NCI-H1417 (cell line): ENCODE data around the gene TNFAIP8L2.

Source experiments
- DNase-seq, 3 experiments: peaks; one replicate each; lab custom pipeline; 2025; lab: John Stamatoyannopoulos, UW

The TNFAIP8L2 gene

DNA sequence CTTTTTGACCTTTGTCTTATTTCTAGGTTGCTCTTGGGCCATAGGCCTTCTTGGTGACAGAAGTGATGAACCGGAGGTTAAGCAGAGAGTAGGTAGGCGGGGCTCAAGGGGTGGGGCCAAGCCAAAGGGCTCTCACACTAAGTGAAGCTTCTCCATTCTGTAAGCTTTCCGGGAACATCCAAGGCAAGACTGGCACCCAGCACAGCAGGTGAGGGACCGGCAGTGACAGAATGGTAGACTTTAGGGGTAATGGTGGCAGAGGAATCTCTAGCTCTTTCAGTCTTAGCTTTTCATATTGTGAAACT is at the start of gene TNFAIP8L2:
TNFAIP8L2 (plus strand) TSS at position 135 of the 305 bp plus-strand sequence. CDS start 2,049 bp downstream, outside the sequence.
- no peak for DNase-seq

DNA sequence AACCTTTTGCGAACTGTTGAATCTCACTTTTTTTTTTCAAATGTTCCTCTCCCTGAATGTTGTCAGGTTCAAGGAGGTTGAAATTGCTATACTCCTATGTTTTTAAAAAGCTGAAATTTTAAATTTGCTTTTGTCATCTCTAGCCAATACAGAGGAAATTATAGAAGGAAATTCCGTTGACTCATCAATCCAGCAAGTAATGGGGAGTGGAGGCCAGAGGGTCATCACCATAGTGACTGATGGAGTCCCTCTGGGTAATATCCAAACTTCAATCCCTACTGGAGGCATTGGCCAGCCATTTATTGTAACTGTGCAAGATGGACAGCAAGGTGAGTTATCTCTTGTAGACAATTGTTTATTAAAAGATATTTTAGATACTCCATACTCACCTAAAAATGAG is 49.6 kb upstream of the TNFAIP8L2 start:
- peak in 1 of 3 experiments; percentile 7 for DNase-seq

DNA sequence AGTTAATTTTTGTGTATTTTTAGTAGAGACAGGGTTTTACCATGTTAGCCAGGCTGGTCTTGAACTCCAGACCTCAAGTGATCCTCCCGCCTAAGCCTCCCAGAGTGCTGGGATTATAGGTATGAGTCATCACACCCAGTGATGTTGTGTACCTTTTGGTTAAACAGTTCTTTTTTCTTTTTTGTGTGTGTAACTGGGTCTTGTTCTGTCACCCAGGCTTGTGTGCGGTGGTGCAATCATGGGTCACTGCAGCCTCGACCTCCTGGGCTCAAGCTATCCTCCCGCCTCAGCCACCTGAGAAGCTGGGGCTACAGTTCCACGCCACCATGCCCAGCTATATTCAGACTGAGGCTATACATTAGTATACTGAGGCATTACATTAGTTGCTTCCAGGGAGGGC is 48.1 kb upstream of the TNFAIP8L2 start:
- no peak for DNase-seq

DNA sequence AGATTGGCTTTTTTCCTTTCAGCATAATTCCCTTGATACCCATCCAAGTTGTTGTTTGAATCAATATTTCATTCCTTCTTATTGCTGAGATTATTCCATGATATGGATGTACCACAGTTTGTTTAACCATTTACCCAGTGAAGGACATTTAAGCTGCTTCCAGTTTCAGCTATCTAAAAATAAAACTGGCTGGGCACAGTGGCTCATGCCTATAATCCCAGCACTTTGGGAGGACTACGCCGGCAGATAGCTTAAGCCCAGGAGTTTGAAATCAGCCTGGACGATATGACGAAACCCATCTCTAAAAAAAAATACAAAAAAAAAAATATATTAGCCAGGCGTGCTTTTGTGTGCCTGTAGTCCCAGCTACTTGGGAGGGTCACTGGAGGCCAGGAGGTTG is 42.6 kb upstream of the TNFAIP8L2 start:
- no peak for DNase-seq

DNA sequence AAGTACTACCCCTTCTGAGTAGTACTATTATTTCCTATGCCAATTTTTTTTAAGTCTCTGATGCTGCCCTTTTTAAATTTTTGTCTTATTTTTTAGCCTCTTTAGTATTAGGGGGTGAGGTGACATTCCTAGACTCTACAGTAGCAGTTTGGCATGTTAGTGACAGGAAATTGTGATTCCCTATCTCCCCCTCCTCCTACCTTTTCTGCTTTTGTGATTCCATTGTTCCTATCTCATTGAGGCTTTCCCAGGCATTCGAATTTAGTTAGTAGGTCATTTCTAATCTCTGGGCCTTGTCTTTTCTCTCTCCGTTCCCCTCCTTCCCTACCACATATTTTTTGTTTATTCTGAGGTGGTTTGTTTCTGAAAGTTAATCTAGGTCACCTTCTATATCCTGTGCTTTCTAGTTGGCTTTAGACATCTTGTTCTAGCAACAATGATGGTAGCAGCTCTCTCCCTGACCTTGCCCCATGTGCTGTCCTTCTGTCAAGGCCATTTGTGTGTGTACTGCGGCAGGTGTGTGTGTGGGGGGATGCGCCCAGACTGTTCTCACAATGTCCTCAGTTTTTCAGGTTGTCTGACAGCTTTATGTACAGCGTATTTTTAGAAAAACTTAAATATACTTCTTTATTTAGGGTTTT is 31.6 kb upstream of the TNFAIP8L2 start:
- no peak for DNase-seq

DNA sequence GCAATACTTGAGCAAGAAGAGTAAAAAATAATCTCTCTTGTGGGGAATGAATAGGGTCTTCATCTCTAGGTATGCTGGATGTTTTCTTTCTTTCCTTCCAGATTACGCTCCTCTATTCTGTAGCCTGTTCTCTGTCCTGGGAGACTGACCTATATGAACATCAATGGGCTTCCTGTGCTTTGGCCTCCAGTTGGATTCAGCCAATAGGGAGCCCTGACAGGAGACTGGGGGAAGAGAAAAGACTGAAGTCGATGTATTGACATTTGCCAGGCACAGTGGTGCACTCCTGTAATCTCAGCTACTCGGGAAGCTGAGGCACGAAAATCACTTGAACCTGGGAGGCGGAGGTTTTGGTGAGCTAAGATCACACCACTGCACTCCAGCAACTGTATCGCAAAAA is 27.6 kb upstream of the TNFAIP8L2 start:
- no peak for DNase-seq

DNA sequence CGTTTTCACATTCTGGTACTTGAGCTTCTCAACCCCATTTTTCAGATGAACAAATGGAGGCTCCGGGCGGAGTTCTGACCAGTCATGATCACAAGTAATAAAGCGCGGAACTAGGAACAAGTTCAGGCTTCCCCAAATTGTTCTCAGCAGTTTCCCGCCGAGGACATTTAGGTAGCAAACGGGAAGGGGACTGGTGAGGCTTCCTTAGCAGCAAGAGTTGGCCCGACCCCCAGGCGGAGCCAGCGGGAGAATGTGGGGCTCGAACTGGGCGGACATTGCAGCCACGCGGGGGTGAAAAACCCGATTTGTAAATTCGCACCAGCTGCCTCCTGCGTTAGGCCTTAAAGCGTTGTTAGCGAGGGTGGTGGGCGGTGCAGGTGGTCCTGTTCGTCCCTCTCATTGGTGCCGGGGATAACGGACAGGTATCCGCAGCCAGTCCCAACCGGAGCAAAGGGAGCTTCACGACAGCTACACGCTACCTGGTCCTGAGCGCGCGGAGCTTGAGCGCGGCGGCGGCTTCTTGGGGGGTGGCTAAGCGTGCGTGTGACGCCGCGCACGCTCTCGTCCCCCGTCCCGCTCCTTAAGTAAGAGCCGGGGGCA is 25.4 kb upstream of the TNFAIP8L2 start:
- DNase-seq, result peak in 1 of 3 experiments; percentile 96

DNA sequence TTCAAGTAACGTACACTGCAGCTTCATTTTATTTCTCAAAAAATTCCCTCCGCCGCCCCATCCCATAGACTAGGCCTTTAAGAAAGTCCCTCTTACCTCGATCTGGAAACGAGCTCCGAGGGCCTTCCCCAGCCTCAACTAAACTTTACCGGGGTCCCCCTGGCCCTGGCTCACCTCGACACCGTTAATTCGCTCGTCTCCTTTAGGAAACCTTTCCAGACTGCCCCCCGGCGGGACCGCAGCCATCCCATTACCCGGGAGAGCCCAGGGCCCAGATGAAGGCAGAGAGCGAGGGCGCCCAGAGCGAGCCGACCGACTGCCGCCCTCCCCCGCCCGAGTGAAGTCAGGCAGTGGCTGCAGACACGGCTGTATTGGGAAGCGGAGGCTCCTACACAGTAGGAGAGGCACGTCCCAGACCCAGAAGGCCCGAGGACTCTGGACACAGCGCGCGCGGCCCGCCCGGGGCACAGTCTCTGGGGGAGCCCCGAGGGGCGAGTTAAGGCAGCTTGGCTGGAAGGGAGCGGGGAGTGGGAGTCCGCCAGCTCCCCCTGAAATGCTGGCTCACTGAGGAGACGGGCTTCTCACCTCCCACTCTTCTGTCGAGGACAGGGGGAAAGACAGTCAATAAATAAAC is 24.6 kb upstream of the TNFAIP8L2 start:
- no peak for DNase-seq

DNA sequence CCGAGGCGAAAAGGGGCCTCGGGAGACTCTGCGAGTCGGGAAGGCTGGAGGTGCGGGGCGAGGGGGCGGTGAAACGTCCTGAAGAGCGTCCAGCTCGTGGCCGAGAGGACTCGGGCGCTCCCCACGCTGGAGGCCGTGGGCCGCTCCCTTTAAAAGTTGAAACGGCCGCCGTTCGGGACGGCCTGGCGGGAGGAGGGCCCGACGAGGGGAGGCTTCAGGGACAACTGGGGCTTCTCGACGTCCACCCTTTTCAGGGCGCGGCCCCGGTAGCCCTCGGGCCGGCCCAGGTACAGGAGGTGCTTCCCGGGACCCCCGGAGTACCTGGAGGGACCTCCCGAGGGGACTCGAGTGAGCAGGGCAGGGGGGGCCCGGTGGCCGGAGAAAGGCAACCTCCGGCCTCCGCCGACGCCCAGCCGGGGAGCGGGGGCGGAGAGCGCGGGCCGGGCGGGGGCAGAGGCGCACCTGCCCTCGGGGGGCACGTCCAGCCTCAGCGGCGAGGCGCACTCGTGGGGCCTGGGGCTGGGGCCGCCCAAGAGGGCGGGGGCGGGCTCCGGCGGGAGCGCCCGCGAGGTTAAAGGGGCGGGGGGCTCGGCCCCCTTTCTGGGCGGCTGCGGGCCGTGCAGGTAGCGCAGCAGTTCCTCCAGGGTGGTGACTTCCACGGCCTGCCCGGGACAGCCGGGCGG is 24.0 kb upstream of the TNFAIP8L2 start:
- no peak for DNase-seq

DNA sequence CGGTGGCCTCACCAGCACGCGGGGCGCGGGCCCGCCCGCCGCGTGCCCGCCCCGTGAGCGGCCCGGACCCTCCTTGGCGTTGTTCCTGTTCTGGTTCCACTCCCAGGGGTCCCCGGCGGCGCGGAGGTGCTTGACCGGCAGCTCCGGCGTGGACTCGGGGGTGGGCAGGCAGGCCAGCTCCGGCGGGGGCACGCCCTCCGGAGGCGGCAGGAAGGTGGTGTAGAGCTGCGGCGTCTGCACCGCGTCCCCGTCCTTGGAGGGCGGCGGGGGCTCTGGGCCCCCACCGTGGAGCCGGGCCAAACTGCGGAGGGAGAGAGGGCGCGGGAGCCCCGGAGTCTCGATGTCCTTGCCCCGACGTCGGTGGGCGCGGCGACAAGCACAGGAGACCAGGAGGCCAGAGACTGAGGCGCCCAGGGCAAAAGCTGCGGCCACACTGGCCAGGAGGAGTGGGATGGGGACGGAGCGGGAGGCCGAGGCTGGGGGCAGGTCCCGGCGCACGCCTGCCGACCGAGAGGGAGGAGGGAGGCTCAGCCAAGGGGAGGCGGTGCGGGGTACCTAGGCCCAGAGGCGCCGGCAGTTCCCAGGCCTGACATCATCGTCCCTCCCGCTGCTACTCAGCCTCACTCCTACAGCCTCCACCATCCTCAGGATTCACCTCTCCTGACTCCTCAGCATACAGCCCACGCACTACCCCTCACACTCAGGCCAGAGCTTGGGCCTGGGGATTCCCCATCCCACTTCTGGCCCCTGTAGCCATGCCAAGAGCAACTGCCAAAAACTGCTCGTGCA is 23.2 kb upstream of the TNFAIP8L2 start:
- DNase-seq, result no peak

DNA sequence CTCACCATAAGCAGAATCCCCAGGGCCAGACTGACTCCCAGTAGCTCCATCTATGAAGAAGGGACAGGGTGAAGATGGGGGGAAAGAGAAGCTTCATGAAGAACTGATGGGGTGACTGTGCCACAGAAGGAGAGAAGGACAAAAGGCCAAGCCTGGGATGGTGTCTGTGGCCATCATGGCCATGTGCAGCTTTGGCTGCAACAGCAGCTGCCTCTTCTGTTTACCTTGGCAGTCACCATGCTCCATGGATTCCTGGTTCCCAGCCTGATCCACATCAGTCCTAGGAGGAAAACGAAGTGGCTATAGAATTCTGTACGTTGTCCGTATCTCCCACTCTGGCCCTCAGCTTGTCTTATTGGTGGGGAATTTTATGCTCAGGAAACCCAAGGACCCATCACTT is 22.1 kb upstream of the TNFAIP8L2 start:
- no peak for DNase-seq

DNA sequence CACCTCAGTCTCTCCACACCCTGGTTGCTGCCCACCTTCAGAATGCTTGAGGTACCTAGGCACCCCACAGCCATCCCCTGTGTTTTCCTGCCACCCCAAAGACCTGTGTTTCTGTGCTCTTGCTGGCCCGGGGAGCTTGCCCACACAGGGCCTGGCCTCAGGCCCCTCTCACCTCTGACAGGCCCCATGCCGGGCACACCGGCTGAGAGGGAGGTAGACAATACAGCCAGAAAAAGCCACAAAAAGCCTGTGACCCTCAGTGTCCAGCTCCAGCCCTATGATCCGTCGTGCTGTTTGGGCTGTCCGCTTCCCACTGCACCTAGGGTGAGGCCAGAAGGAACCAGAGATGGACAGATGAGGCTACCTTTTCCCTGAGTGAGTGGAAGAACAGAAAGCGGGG is 21.5 kb upstream of the TNFAIP8L2 start:
- DNase-seq, result no peak

DNA sequence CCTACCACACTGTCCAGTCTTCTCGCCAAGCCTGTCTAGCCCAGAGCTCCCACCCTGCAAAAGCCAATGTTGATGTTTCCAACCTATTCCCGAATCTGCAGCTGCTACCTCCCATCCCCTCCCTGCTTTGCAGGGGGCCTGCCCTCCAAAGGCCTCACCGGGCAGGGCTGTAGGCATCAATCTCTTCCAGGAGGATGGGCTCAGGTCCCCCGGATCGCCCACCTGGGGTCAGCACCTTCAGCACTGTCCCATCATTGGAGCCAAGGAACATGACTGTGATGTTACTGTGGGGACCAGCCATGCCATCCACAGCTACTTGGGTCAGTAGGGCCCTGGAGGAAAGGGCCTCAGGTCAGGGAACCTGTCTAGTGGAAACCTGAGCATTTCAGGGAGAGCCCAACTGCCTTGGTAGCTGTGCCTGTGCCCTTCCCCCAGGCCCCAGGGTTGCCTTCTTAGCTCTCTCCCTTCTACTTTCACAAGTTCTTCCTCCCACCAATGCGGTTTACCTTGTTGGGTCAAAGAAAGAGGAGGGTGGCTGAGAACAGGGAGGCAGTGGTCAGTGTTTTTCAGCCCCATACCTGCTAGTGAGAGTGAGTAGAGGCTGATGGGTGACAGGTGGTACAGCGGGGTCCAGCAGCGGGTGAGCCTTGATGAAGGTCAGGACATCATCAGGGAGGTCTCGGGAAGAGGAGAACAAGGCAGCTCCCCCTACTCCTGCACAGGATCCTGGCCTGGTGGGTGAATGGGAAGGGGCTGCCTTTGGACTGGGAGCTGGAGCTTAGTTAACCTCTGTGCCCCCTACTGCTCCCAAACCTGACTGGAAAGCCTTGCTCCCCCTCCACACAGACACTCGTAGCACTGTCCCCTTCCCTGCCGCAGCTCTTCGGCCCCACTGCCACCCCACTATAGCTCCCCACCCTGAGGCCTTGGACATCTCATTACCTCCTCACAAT is 20.7 kb upstream of the TNFAIP8L2 start:
- no peak for DNase-seq

DNA sequence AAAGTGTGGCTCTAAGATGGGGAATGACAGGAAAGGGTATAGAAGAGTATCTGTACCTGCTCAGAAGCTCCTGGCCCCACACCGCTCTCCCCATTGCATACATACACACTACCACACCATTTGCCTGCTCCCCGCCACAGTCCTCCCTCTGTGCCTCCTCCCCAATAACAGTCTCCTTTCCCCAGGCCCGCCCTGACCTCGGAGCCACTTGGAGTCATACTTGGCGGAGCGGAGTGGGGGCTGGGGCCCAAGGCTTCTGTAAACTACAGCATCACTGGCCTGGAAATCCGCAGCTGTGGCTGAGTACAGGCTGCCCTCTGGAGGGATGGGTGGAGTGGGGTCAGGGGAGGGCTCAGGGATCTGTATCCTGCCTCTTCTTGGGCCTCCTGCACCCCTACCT is 18.7 kb upstream of the TNFAIP8L2 start:
- DNase-seq, result no peak

DNA sequence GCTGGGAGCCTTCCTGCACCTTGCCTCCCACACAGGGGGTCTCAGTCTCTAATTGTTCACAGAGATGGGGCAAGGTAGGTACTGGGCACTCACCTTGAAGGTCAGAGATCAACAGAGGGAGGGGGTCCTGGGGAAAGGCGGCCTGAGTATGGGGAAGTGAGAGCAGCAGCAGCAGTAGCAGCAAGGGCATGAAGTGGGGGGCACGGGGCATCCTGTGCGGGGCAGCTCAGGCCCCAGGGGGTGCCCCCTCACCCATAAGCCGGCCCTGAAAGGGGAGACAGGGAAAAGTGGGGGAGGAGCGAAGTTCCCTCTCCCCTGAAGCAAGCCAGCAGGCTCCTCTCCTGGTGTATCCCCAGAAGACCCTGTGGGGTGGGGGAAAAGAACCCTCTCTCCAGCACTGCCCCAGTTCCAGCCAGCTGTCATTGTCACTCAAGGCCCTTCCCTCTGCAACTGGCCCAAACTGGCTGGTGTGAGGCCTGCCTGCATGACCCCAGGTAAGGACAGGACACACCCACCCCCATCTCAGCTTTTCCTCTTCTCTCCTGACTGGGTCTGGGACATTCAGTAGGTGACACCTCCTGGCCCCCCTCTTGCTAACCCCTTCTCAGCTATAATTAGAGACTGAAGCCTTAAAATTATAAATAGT is 13.9 kb upstream of the TNFAIP8L2 start:
- DNase-seq, result no peak

DNA sequence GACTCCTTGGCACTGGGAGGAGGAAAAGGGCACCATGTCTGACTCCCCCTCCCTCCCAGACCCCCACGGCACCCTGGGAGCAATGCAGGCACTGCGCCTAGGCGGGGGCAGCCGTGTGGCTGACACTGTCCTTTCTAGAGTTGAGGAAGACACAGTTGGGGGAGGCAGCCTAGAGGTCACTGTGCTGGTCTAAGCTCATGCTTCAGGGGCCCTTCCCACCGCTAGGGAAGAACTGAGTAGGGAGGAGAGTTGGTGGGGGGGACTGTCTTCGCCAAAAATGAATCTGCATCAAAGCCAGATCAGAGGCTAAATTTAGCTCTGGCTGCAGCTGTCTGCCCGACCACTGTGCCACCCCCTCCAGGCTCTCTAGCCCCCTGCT is 13.4 kb upstream of the TNFAIP8L2 start:
- DNase-seq, result no peak

DNA sequence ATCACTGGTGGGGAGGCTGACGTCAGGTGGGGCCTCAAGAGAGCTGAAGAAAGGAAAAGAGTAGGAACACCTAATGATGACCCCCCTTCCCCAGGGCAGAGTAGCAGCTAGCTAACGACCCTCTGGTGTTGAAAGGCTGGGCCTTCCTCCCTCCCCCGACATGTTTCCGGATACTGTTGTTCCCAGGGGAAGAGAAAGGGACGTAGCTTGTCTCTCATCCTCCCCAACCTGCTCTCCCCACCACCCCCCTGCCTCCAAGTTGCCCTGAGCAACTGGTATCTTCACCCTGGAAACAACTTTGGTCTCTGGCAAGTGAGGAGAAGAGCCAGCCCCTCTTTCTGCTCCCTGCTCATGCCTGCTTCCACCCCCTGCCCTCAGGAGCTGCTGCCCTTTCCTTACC is 12.5 kb upstream of the TNFAIP8L2 start:
- DNase-seq, result peak in 1 of 3 experiments; percentile 13

DNA sequence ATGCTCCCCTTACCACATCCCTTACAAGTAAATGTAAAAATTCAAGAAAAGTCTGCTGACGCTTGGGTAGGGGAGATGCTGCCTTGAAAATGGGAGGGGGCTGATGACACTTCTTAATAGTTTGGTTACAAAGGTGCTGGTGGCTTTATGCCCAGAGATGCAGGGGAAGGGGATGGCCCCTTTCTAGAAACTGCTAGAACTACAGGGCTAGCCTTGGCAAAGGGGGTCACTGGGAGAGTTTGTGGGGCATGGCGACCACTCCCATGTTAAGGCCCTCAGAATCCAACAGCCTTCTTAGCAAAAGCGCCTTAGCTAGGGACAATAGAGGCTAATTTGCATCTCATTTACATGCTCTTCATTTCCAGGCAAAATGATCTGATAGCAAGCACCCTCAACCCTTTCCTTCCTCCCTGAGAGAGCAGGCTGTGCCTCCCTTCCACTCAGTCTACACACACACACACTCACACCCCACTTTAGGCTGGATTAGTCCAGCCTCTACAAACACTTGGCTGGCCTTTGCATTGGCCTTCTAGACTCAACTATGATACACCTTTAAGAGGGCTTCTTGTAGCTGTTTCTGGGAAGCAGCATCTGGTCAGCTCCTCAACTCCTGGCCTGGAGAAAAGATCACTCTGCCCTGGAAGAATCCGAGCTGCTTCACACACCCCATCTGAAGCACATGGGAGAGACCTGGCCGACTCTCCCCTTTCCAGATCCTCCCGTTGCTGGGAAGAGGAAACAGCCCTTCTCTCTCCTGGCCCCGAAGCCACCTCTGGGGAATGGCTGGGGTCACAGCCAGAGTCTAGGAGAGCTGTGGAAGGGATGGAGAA is 11.8 kb upstream of the TNFAIP8L2 start:
- peak in 1 of 3 experiments; percentile 25 for DNase-seq

DNA sequence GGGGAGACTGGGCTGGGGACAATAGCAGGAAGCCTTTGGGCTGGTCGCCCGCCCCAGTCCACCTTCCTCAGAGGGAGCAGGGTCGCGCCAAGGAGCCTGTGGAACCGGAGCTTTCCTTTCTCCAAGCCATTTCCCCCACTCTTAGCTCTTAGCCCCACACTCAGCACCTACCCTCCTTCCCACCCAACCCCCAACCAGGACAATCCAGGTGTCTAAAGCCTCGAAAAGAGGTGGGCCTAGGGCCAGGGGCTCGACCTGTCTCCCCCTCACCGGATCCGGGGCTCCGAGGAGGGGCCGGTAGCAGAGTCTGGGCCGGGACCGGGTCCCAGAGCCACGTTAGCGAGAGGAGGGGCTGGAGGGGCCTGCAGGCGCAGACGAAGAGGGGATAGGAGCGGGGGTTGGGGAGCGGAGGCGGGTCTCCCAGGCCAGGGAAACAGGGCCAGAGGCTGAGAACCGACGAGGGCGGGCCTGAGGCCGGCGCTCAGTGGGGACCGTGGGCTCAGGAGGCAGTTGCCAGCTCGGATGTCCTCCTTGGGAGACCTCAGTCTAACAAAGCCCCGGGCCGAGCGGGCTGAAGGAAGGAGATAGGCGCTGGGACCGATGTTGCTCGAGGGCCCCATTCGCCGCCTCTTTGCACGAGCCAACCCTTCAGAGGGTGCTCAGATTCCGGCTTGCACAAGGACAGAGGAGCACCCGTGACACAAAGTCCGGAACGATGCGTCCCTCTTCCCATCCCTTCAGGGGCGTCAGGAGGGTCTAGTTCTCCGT is 11.0 kb upstream of the TNFAIP8L2 start:
- DNase-seq, result peak in 2 of 3 experiments; percentile 36 to 64
